GM12873 (cell line): ENCODE measurements around the gene MIS18BP1.

Experiments
- CTCF ChIP-seq: IDR thresholded peaks from 2 replicates; pipeline ENCODE4 v1.5.1; 2012; ENCODE audit warnings: low read depth, mild to moderate bottlenecking, moderate library complexity, low read length, control low read depth; ENCODE audit not compliant: insufficient read depth; ENCODE audit errors: missing control alignments

The MIS18BP1 gene

GRCh38 chr14:45267071-45267470 lies 14.1 kb upstream of the MIS18BP1 start:
- TF ChIP-seq CTCF: no peak

- TF ChIP-seq CTCF: no peak
Observed at GRCh38 chr14:45262637-45263036, 9.6 kb upstream of the MIS18BP1 start.

- no peak for TF ChIP-seq CTCF
Observed at GRCh38 chr14:45261209-45261608, 8.2 kb upstream of the MIS18BP1 start.

GRCh38 chr14:45258805-45259204 lies 5.8 kb upstream of the MIS18BP1 start:
- TF ChIP-seq CTCF: no peak

GRCh38 chr14:45258073-45258472 lies 5.1 kb upstream of the MIS18BP1 start:
- TF ChIP-seq CTCF: no peak

GRCh38 chr14:45254771-45255170 lies 1.8 kb upstream of the MIS18BP1 start:
- no peak for TF ChIP-seq CTCF

GRCh38 chr14:45253754-45254310 lies 830 bp upstream of the MIS18BP1 start:
- TF ChIP-seq CTCF: no peak
